OCI-LY1 (cell line): ENCODE measurements around the gene LRRC32.

Experiments used
- EZH2 ChIP-seq: fragments of 200-600 bp; sonication (generic), shearing (Covaris generic); IDR thresholded peaks from 2 replicates; pipeline ENCODE4 v1.8.0; 2017; ENCODE audit warnings: borderline replicate concordance, mixed run types, mild to moderate bottlenecking, antibody characterized with exemption, low read length, moderate library complexity, mixed read lengths
- TF ChIP-seq, protein P1 (sequence below): fragments of 200-600 bp; sonication (generic), shearing (Covaris generic); IDR thresholded peaks from 2 replicates; pipeline ENCODE4 v1.5.1; 2017; ENCODE audit warnings: mild to moderate bottlenecking, antibody characterized with exemption, low read length, moderate library complexity, mixed read lengths

DNA sequence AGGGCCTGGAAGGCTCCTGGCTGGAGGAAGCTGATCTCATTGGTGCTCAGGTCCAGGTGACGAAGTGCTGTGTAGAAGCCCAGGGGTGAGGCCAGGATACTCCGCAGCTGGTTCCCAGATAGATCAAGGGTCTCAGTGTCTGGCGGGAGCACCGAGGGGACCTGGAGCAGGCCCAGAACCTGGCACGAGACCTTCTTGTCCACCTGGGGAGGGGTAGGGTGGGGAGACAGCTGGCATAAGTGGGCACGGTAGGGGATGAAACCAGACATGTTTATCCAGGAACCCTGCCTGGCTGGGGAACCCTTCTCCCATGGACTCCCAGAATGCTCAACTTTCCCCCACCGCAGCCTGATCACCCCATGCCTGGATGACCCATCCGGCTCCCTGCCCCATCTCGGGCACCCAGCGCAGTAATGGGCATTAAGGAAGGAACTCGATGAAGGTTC is 9.2 kb downstream of the LRRC32 start:
- TF ChIP-seq, protein P1, sequence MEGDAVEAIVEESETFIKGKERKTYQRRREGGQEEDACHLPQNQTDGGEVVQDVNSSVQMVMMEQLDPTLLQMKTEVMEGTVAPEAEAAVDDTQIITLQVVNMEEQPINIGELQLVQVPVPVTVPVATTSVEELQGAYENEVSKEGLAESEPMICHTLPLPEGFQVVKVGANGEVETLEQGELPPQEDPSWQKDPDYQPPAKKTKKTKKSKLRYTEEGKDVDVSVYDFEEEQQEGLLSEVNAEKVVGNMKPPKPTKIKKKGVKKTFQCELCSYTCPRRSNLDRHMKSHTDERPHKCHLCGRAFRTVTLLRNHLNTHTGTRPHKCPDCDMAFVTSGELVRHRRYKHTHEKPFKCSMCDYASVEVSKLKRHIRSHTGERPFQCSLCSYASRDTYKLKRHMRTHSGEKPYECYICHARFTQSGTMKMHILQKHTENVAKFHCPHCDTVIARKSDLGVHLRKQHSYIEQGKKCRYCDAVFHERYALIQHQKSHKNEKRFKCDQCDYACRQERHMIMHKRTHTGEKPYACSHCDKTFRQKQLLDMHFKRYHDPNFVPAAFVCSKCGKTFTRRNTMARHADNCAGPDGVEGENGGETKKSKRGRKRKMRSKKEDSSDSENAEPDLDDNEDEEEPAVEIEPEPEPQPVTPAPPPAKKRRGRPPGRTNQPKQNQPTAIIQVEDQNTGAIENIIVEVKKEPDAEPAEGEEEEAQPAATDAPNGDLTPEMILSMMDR, result no peak
- no peak for TF ChIP-seq EZH2
